GM23338 (cell line): ENCODE results near the gene CDH4. TPM values are rescaled to one million over a fixed set of nuclear protein-coding genes. Genes with fewer than 3 reads are reported as not detected.

Experiments
- ATAC-seq: fragments of 200-7000 bp; cut with Tn5 transposase; 3 replicates; pipeline ENCODE4 v1.9.1; 2020
- DNase-seq: peaks from one replicate; pipeline ENCODE4 v3.0.0-alpha.2; 2015; ENCODE audit warnings: low spot score
- H2AFZ ChIP-seq: fragments of 200-600 bp; sonication (generic); 2 replicates; pipeline ENCODE4 v1.8.0; 2016; ENCODE audit warnings: antibody characterized with exemption, mild to moderate bottlenecking, moderate library complexity
- H3F3A ChIP-seq: fragments of 200-600 bp; sonication (generic); replicated peaks from 2 replicates; pipeline ENCODE4 v1.8.0; 2017; ENCODE audit warnings: antibody characterized with exemption, mixed run types, low read depth
- H3K27ac ChIP-seq: fragments of 200-600 bp; sonication (generic); 2 replicates; pipeline ENCODE4 v1.6.1; 2016; ENCODE audit warnings: low read depth
- H3K27me3 ChIP-seq: fragments of 200-600 bp; sonication (generic); 2 replicates; pipeline ENCODE4 v1.8.0; 2016; ENCODE audit warnings: mild to moderate bottlenecking, mixed run types, moderate library complexity; ENCODE audit not compliant: insufficient read depth
- H3K36me3 ChIP-seq: fragments of 200-600 bp; sonication (generic); 2 replicates; pipeline ENCODE4 v1.8.0; 2016; ENCODE audit warnings: mild to moderate bottlenecking; ENCODE audit not compliant: insufficient read depth
- H3K4me1 ChIP-seq: fragments of 200-600 bp; sonication (generic); 2 replicates; pipeline ENCODE4 v1.8.0; 2016; ENCODE audit warnings: mild to moderate bottlenecking, moderate library complexity; ENCODE audit not compliant: insufficient read depth
- H3K4me2 ChIP-seq: fragments of 200-600 bp; sonication (generic); 2 replicates; pipeline ENCODE4 v1.7.1; 2017; ENCODE audit warnings: mixed run types
- H3K4me3 ChIP-seq: fragments of 200-600 bp; sonication (generic); 2 replicates; pipeline ENCODE4 v1.6.1; 2016; ENCODE audit warnings: mixed run types
- H3K79me2 ChIP-seq: fragments of 200-600 bp; sonication (generic); replicated peaks from 2 replicates; pipeline ENCODE4 v1.8.0; 2017; ENCODE audit warnings: mild to moderate bottlenecking; ENCODE audit not compliant: insufficient read depth
- H3K9me2 ChIP-seq: fragments of 200-600 bp; sonication (generic); 2 replicates; pipeline ENCODE4 v1.8.0; 2017; ENCODE audit not compliant: insufficient read depth
- H4K20me1 ChIP-seq: fragments of 200-600 bp; sonication (generic); replicated peaks from 2 replicates; pipeline ENCODE4 v1.8.0; 2017; ENCODE audit warnings: mild to moderate bottlenecking; ENCODE audit not compliant: insufficient read depth
- H3K27ac Mint-ChIP-seq: 2 replicates; pipeline ENCODE4 v1.8.0; 2020; ENCODE audit warnings: inconsistent platforms, mild to moderate bottlenecking, moderate library complexity, mixed read lengths
- H3K27me3 Mint-ChIP-seq: 3 replicates; pipeline ENCODE4 v1.8.0; 2022; ENCODE audit warnings: low read depth, mild to moderate bottlenecking, moderate library complexity, mixed read lengths, inconsistent platforms; ENCODE audit not compliant: insufficient read depth, poor library complexity
- H3K36me3 Mint-ChIP-seq: 3 replicates; pipeline ENCODE4 v1.8.0; 2021; ENCODE audit warnings: low read depth, mild to moderate bottlenecking, inconsistent platforms, moderate library complexity, mixed read lengths
- H3K4me1 Mint-ChIP-seq: 3 replicates; pipeline ENCODE4 v1.8.0; 2020; ENCODE audit warnings: mild to moderate bottlenecking, inconsistent platforms, mixed read lengths
- H3K4me3 Mint-ChIP-seq: 3 replicates; pipeline ENCODE4 v1.8.0; 2021; ENCODE audit warnings: moderate library complexity, mild to moderate bottlenecking, inconsistent platforms, mixed read lengths
- H3K9me3 Mint-ChIP-seq: 3 replicates; pipeline ENCODE4 v1.8.0; 2020; ENCODE audit warnings: moderate library complexity, mild to moderate bottlenecking, inconsistent platforms, mixed read lengths
- CREB1 ChIP-seq: fragments of 250-450 bp; sonication (Bioruptor Pico); IDR thresholded peaks from 2 replicates; pipeline ENCODE4 v1.5.0; 2020; ENCODE audit warnings: low read depth, mild to moderate bottlenecking, moderate library complexity
- CTCF ChIP-seq, 2 experiments: fragments of 200-600 bp in 1 of 2; sonication (generic) in 1 of 2; conservative IDR thresholded peaks; 2 replicates each; pipeline versions ENCODE4 v1.5.1 to v1.6.1; 2016 to 2017; ENCODE audit warnings: antibody characterized with exemption in 2 of 2, low read depth in 2 of 2, mild to moderate bottlenecking in 2 of 2, moderate library complexity in 1 of 2
- ETS1 ChIP-seq: IDR thresholded peaks from 2 replicates; pipeline ENCODE4 v1.6.1; 2016; ENCODE audit warnings: antibody characterized with exemption
- EZH2 ChIP-seq: fragments of 200-600 bp; sonication (generic); IDR thresholded peaks from one replicate; pipeline ENCODE4 v1.8.0; 2017; ENCODE audit warnings: antibody characterized with exemption, mild to moderate bottlenecking, low read depth; ENCODE audit not compliant: unreplicated experiment
- EZH2phosphoT487 ChIP-seq: fragments of 200-600 bp; sonication (generic); IDR thresholded peaks from one replicate; pipeline ENCODE4 v1.8.1; 2018; ENCODE audit warnings: antibody characterized with exemption; ENCODE audit not compliant: unreplicated experiment
- JUNB ChIP-seq: IDR thresholded peaks from one replicate; pipeline ENCODE4 v1.6.1; 2016; ENCODE audit warnings: antibody characterized with exemption; ENCODE audit not compliant: unreplicated experiment
- NANOG ChIP-seq: IDR thresholded peaks from 2 replicates; pipeline ENCODE4 v1.6.1; 2016; ENCODE audit warnings: antibody characterized with exemption, borderline replicate concordance
- POLR2AphosphoS5 ChIP-seq: IDR thresholded peaks from 2 replicates; pipeline ENCODE4 v1.6.1; 2016; ENCODE audit warnings: antibody characterized with exemption, low read depth
- REST ChIP-seq: IDR thresholded peaks from one replicate; pipeline ENCODE4 v1.6.1; 2018; ENCODE audit warnings: antibody characterized with exemption; ENCODE audit not compliant: unreplicated experiment
- STAT1 ChIP-seq: IDR thresholded peaks from one replicate; pipeline ENCODE4 v1.6.1; 2016; ENCODE audit warnings: antibody characterized with exemption; ENCODE audit not compliant: unreplicated experiment
- ZNF114 ChIP-seq: fragments of 250-450 bp; sonication (Bioruptor Pico); IDR thresholded peaks from 2 replicates; pipeline ENCODE4 v1.5.0; 2020; ENCODE audit warnings: mild to moderate bottlenecking, moderate library complexity
- ZNF331 ChIP-seq: fragments of 250-450 bp; sonication (Bioruptor Pico); IDR thresholded peaks from 2 replicates; pipeline ENCODE4 v1.5.0; 2020; ENCODE audit warnings: low read depth, mild to moderate bottlenecking, moderate library complexity
- ZNF462 ChIP-seq: fragments of 250-450 bp; sonication (Bioruptor Pico); IDR thresholded peaks from 2 replicates; pipeline ENCODE4 v1.5.0; 2020; ENCODE audit warnings: mild to moderate bottlenecking, moderate library complexity
- polyA plus RNA-seq: library from polyadenylated mRNA; unstranded; fragments of >200 nt; fragmentation: Nextera tagmentation; extraction: Ambion mirVana; gene quantifications from 2 replicates; pipeline ENCODE4 v1.2.1, GENCODE V29; 2016
- total RNA-seq: library from RNA; depleted of rRNA; stranded (reverse); fragments of >200 nt; shearing (Covaris generic); gene quantifications from 2 replicates; pipeline ENCODE4 v1.2.3, GENCODE V29; 2014

The CDH4 gene
- total and polyA plus RNA-seq, 2 experiments from 2014 or later = 1.2 to 4.2 TPM

GRCh38 chr20:61682996-61683681 lies 431.1 kb downstream of the CDH4 start:
- H3K9me2 ChIP-seq = no peaks in the 10 kb centered on the region
- H3K79me2 ChIP-seq = no peaks in the 10 kb centered on the region
- no peak overlapping the region for H3K27ac ChIP-seq
- 0 out of 2 replicates have a peak, but pooled peaks cover 5% of the 10 kb centered on the region for H3F3A ChIP-seq
- H3K4me3 Mint-ChIP-seq = no peak overlapping the region
- TF ChIP-seq CREB1 (no peak), EZH2phosphoT487 (no peak), CTCF (conservative IDR thresholded peaks at IDR 0.05; ENCODE audit: low read depth in 2 of 2) (no peak), REST (no peak), NANOG (no peak), ZNF114 (CRISPR knock-in tag) (no peak), STAT1 (no peak), EZH2 (no peak), JUNB (no peak), ZNF331 (no peak), ETS1 (no peak), POLR2AphosphoS5 (no peak), ZNF462 (CRISPR knock-in tag) (no peak)
- H3K4me1 Mint-ChIP-seq = peaks cover 3% of the 10 kb centered on the region; the same call in 2 of the 3 replicates
- no peak overlapping the region for H3K4me2 ChIP-seq
- H3K27me3 ChIP-seq = no peaks in the 10 kb centered on the region
- no peaks in the 10 kb centered on the region for H3K36me3 ChIP-seq
- no peak overlapping the region for H2AFZ ChIP-seq
- H3K27ac Mint-ChIP-seq = no peak overlapping the region
- ATAC-seq (no peak), DNase-seq (no peak)
- H3K27me3 Mint-ChIP-seq = peaks cover 19% of the 10 kb centered on the region
- no peaks in the 10 kb centered on the region for H3K36me3 Mint-ChIP-seq
- H3K9me3 Mint-ChIP-seq = no peaks in the 10 kb centered on the region
- no peak overlapping the region for H3K4me3 ChIP-seq
- no peaks in the 10 kb centered on the region for H4K20me1 ChIP-seq
- H3K4me1 ChIP-seq = no peaks in the 10 kb centered on the region
